ENCODE measurements around the gene PRKAG2.
"Not testable (repeated sequence)": the region's sequence is repeated elsewhere in the genome, so short reads cannot be mapped to it uniquely, and the experiment has no call there.

Gene PRKAG2

DNA sequence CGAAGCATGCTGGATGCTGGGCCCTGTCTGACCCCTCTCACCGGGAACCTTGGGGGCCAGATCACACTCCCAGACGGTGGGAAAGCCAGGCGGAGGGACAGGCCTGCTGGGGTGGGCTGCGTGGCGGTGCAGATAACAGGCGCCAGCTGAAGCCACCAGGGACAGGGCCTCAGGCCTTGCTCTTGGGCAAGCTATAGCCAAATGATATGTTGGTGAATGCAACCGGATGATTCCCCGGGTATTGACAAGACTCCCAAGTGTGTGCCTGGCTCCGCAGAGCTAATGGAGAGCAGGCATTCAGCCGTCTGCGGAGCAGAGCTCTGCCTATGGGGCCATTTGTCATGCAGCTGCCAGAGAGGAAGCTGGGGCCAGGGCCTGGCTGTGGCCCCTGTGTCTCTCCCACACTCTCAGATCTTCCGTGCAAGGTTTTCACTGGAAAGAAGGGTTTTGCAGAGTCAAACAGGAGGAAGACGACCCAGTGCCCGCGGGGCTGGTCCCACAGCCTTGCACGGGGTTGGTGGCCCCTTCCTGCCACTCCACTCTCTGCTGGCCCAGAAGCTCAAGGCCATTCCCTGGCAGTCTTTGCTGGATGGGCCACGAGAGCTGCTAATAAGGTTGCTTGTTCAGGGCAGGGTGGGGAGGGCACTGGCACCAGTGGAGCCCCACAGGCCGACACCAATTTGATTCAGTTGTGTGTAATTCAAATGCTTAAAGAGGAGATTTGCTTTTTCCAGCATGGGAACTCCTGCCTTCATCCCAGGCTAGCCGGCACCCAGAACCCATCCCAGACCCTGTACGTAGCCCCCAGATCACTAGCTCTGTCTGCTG, 91.8 kb downstream of the PRKAG2 start:
- DNase-seq (ENCODE audit: low read depth): no peak

DNA sequence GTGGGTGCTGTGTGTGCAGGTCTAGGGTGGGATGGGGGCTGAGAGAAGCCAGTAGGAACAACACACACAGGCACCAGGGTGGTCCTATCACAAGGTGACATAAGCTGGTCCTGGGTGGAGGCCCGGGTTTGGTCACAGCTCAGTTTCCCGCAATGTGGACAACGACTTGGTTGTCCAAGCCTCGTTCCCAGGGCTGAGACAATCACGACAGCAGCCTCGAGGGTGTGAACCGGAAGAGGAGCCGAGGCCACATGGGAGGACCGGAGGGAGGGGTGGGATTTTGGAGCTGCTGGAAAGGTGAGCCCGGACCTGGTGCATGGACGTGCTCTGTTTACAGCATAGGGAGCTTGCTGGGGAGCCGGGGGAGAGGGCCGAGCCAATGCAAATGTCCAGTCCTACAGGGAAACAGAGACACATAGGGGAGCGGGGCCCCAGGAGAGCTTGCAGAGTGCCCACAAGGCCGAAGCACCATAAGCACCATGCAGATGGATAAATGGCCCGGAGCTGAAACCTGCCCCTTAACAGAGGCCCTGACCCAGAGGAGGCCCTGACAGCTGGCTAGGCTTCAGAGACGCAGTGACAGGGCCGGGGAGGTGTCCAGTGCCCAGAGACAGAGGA, 92.8 kb downstream of the PRKAG2 start:
- no peak for DNase-seq (ENCODE audit: low read depth)

- peak; percentile 55 for DNase-seq (ENCODE audit: low read depth)
Observed at GRCh38 chr7:151782598-151783448, 94.1 kb downstream of the PRKAG2 start.

GRCh38 chr7:151782256-151782597, 94.7 kb downstream of the PRKAG2 start:
- DNase-seq (ENCODE audit: low read depth): not testable (repeated sequence)

GRCh38 chr7:151781161-151781845, 95.6 kb downstream of the PRKAG2 start:
- no peak for DNase-seq (ENCODE audit: low read depth)

- no peak for DNase-seq (ENCODE audit: low read depth)
Observed at GRCh38 chr7:151780631-151781030, 96.3 kb downstream of the PRKAG2 start.

DNA sequence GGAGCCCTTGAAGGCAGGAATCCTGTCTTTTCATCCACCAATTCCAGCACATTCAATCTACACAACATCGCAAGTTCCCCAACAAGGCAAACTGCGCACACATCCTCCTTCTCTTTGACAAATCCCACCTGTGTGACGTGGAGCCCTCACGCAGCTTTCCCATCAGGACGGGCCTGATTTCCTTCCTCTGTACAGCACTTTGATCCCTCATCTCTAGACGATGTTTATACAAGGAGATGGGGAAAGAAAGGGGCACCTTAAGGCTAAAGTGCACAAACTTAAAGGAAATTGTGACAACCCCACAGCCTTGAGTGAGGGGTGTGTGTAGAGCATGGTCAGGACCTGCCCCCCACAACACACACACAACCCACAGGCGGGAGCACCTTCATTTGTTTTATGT, 97.2 kb downstream of the PRKAG2 start:
- DNase-seq (ENCODE audit: low read depth): no peak

DNA sequence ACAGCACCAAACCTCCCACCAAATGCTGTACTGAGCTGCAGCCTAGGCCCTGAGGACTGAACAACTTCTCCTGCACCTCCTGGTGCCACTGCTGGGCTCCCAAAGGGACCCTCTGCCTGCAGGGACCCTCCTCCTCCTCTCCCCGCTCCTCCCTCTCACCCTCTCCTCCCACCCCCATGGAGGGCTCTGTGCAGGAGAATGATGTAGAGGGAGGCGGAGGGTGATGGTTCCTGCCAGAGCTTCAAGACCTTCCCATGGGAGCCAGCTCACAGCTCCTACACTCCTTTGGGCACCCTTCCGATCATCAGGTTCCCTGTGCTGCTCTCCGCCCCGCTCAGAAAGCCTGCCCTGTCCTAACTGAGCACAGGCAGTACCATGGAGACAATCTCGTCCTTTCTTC, 97.7 kb downstream of the PRKAG2 start:
- DNase-seq (ENCODE audit: low read depth): no peak

DNA sequence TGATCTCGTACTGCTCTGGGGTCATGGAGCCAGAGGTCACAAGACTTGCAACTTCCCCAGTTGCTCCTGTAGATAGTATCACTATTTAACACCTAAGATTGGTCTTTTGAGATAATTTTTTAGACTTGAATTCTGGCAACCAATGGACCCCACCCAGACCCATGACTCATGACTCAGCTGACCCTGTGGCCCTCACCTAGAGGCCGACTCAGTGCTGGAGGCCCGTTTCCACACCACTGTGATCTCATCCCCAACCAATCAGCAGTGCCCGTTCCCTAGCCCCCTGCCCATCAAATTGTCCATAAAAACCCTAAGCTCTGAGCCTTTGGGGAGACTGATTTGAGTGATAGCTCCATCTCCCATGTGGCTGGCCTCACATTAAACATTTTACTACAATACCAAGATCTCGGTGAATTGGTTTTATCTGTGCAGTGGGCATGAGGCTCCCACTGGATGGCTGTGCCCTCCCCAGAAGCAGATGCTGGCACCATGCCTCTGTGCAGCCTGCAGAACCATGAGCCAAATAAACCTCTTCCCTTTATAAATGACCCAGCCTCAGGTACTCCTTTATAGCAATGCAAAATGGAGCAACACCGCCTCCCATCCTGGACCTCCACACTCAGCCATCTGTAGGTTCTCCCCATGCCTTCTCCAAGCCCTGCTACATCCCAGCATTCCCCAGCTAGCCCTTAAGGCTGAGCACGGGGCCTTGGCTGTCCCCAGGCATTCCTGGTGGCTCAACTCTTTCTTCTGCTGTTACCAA, 98.8 kb downstream of the PRKAG2 start:
- no peak for DNase-seq (ENCODE audit: low read depth)

GRCh38 chr7:151777495-151777880, 99.4 kb downstream of the PRKAG2 start:
- DNase-seq (ENCODE audit: low read depth): no peak

GRCh38 chr7:151776876-151777494, 99.9 kb downstream of the PRKAG2 start:
- no peak for DNase-seq (ENCODE audit: low read depth)

- no peak for DNase-seq (ENCODE audit: low read depth)
Observed at GRCh38 chr7:151776446-151776845, 100.5 kb downstream of the PRKAG2 start.

- DNase-seq (ENCODE audit: low read depth): no peak
Observed at GRCh38 chr7:151775547-151776443, 101.1 kb downstream of the PRKAG2 start.

GRCh38 chr7:151774951-151775350, 102.0 kb downstream of the PRKAG2 start:
- no peak for DNase-seq (ENCODE audit: low read depth)

GRCh38 chr7:151773797-151774196, 103.1 kb downstream of the PRKAG2 start:
- DNase-seq (ENCODE audit: low read depth): no peak

- no peak for DNase-seq (ENCODE audit: low read depth)
Observed at GRCh38 chr7:151770232-151770631, 106.7 kb downstream of the PRKAG2 start.

DNA sequence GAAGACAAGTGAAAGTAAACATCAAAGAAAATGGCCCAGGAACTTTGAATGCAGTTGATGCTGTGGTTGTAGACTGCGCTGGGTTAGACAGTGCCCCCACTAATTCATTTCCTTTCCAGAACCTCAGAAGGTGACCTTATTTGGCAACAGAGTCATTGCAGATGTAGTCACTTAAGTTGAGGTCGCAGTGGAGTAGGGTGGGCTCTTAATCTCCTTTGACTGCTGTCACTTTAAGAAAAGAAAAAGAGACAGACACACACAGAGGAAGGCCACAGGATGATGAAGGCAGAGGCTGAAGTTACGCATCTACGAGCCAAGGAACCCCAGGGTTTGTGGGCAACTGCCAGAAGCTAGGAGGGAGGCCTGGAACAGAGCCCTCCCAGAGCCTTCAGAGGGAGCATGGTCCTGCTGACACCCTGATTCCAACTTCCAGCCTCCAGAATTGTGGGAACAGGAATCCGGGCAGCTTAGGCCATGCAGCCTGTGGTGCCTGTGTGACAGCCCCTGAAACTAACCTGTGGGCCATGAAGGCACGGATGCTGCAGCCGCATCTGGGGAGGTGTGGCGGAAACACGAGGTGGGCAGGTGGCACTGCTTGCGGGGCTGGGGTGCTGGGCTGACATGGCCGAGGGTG, 107.6 kb downstream of the PRKAG2 start:
- DNase-seq (ENCODE audit: low read depth): no peak

DNA sequence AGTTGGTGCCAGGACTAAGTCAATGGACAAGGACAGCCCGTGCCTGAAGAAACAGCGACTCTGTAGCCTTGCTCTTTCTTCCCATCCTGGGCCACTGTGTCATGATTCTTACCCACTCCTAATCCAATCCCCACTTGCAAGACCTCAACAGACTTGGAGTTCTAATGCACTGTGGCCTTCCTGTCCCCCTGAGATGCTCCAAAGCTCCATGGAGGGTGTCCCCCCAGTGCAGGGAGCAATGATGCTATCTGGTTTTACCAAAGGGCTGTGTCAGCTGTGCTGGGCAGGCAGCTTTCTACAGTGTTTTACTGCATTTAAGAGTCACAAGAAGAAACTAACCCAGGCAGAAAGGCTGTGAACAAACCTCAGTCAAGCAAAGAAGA, 108.1 kb downstream of the PRKAG2 start:
- DNase-seq (ENCODE audit: low read depth): no peak

GRCh38 chr7:151767557-151767956, 109.4 kb downstream of the PRKAG2 start:
- DNase-seq (ENCODE audit: low read depth): no peak
